Right kidney (tissue), 9 donors: ENCODE results near the gene SFRP2.

Source experiments
- DNase-seq: peaks from one replicate; pipeline ENCODE4 v3.0.0-alpha.2; 2016
- long read RNA-seq, 8 donors: transcript quantifications; one replicate each; lab custom pipeline, GENCODE V29; 2026

SFRP2 gene
- long read RNA-seq, donor 1, transcript SFRP2-201 (3 exons, 2,032 nt), result major isoform, 13 of 13 reads
- long read RNA-seq, donor 1, partial matches to known transcripts, result 0 of 13 reads
- long read RNA-seq, donor 1, other reads (novel, unspliced or antisense), result 0 of 13 reads
- long read RNA-seq, donor 2, transcript SFRP2-201 (3 exons, 2,032 nt), result major isoform, 5 of 11 reads
- long read RNA-seq, donor 2, partial matches to known transcripts, result 6 of 11 reads
- long read RNA-seq, donor 2, other reads (novel, unspliced or antisense), result 0 of 11 reads
- long read RNA-seq, donor 3, transcript SFRP2-201 (3 exons, 2,032 nt), result major isoform, 8 of 15 reads
- long read RNA-seq, donor 3, partial matches to known transcripts, result 7 of 15 reads
- long read RNA-seq, donor 3, other reads (novel, unspliced or antisense), result 0 of 15 reads
- long read RNA-seq, donor 4, transcript SFRP2-201 (3 exons, 2,032 nt), result major isoform, 8 of 8 reads
- long read RNA-seq, donor 4, partial matches to known transcripts, result 0 of 8 reads
- long read RNA-seq, donor 4, other reads (novel, unspliced or antisense), result 0 of 8 reads
- long read RNA-seq, donor 5, transcript SFRP2-201 (3 exons, 2,032 nt), result major isoform, 10 of 10 reads
- long read RNA-seq, donor 5, partial matches to known transcripts, result 0 of 10 reads
- long read RNA-seq, donor 5, other reads (novel, unspliced or antisense), result 0 of 10 reads
- long read RNA-seq, donor 6, partial matches to known transcripts, result 0 of 2 reads
- long read RNA-seq, donor 6, other reads (novel, unspliced or antisense), result 0 of 2 reads
- long read RNA-seq, donor 7, transcript SFRP2-201 (3 exons, 2,032 nt), result major isoform, 21 of 31 reads
- long read RNA-seq, donor 7, partial matches to known transcripts, result 10 of 31 reads
- long read RNA-seq, donor 7, other reads (novel, unspliced or antisense), result 0 of 31 reads
- long read RNA-seq, donor 8, transcript SFRP2-201 (3 exons, 2,032 nt), result major isoform, 7 of 7 reads
- long read RNA-seq, donor 8, partial matches to known transcripts, result 0 of 7 reads
- long read RNA-seq, donor 8, other reads (novel, unspliced or antisense), result 0 of 7 reads

GRCh38 chr4:153788413-153789276 is at the start of gene SFRP2:
TSS of gene SFRP2 (minus strand) at chr4:153789083. CDS start at chr4:153788835, 248 bp downstream.
- peak; percentile 88 for DNase-seq

- no peak for DNase-seq
Observed at GRCh38 chr4:153838564-153838963, 49.7 kb upstream of the SFRP2 start.

GRCh38 chr4:153834901-153835300 is 46.0 kb upstream of the SFRP2 start:
- DNase-seq, result no peak

GRCh38 chr4:153832720-153833287 is 43.9 kb upstream of the SFRP2 start:
- no peak for DNase-seq

GRCh38 chr4:153832054-153832453 is 43.2 kb upstream of the SFRP2 start:
- DNase-seq, result no peak

- no peak for DNase-seq
Observed at GRCh38 chr4:153831245-153831644, 42.4 kb upstream of the SFRP2 start.

- no peak for DNase-seq
Observed at GRCh38 chr4:153825691-153826090, 36.8 kb upstream of the SFRP2 start.

GRCh38 chr4:153825126-153825525 is 36.2 kb upstream of the SFRP2 start:
- DNase-seq, result no peak

- no peak for DNase-seq
Observed at GRCh38 chr4:153824501-153824900, 35.6 kb upstream of the SFRP2 start.

- DNase-seq, result no peak
Observed at GRCh38 chr4:153823483-153823882, 34.6 kb upstream of the SFRP2 start.

GRCh38 chr4:153822316-153822715 is 33.4 kb upstream of the SFRP2 start:
- DNase-seq, result no peak

GRCh38 chr4:153817466-153817865 is 28.6 kb upstream of the SFRP2 start:
- no peak for DNase-seq

- DNase-seq, result no peak
Observed at GRCh38 chr4:153816542-153816941, 27.7 kb upstream of the SFRP2 start.

GRCh38 chr4:153814789-153815188 is 25.9 kb upstream of the SFRP2 start:
- DNase-seq, result no peak

- no peak for DNase-seq
Observed at GRCh38 chr4:153809916-153810810, 21.3 kb upstream of the SFRP2 start.

- no peak for DNase-seq
Observed at GRCh38 chr4:153809307-153809706, 20.4 kb upstream of the SFRP2 start.

GRCh38 chr4:153808175-153808574 is 19.3 kb upstream of the SFRP2 start:
- no peak for DNase-seq

- DNase-seq, result no peak
Observed at GRCh38 chr4:153806073-153806472, 17.2 kb upstream of the SFRP2 start.

GRCh38 chr4:153804722-153805121 is 15.8 kb upstream of the SFRP2 start:
- no peak for DNase-seq

- no peak for DNase-seq
Observed at GRCh38 chr4:153799694-153800074, 10.8 kb upstream of the SFRP2 start.
